Adrenal gland (tissue), 5 donors: ENCODE measurements around the gene ZFAND6.

Experiments used
- POLR2A ChIP-seq, 2 donors: fragments of 450-650 bp; IDR thresholded peaks; one replicate each; pipeline ENCODE4 v1.6.1; 2017; ENCODE audit warnings: antibody characterized with exemption in 2 of 2, mild to moderate bottlenecking in 2 of 2, moderate library complexity in 1 of 2
- TF ChIP-seq, protein P1 (sequence below), 6 experiments: fragments of 450-650 bp in 4 of 6; fragments of 200-600 bp in 2 of 6; sonication (generic) in 1 of 6; IDR thresholded peaks; 1 replicate in 5 of 6; 2 replicates in 1 of 6; pipeline versions ENCODE4 v1.5.1 to v1.8.0; 2016 to 2021; ENCODE audit warnings: antibody characterized with exemption in 6 of 6, mild to moderate bottlenecking in 2 of 6, moderate library complexity in 1 of 6
- donor health status: DM: no; HTN: no; CAD: no.

DNA sequence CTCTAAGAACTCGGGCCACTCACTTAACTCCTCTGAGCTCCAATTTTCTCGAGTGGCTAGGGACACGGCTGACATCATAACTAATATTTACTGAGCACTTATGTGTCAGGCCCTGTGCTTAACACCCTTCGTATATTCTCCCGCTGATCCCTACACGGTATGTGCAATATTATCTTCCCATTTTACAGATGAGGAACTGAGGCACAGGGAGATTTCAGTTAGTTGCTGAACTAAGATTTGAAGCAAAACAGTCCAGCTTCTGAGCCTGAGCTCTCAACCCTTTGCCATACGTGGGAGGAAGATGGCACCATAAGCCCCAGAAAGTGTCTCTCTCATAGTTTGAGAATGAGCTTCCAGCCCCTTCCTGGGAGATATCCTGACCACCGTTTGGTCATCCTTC lies 112.9 kb downstream of the ZFAND6 start:
- TF ChIP-seq, protein P1, sequence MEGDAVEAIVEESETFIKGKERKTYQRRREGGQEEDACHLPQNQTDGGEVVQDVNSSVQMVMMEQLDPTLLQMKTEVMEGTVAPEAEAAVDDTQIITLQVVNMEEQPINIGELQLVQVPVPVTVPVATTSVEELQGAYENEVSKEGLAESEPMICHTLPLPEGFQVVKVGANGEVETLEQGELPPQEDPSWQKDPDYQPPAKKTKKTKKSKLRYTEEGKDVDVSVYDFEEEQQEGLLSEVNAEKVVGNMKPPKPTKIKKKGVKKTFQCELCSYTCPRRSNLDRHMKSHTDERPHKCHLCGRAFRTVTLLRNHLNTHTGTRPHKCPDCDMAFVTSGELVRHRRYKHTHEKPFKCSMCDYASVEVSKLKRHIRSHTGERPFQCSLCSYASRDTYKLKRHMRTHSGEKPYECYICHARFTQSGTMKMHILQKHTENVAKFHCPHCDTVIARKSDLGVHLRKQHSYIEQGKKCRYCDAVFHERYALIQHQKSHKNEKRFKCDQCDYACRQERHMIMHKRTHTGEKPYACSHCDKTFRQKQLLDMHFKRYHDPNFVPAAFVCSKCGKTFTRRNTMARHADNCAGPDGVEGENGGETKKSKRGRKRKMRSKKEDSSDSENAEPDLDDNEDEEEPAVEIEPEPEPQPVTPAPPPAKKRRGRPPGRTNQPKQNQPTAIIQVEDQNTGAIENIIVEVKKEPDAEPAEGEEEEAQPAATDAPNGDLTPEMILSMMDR (IDR thresholded peaks at IDR 0.05) = no peak
- no peak for TF ChIP-seq POLR2A (IDR thresholded peaks at IDR 0.05)
